Measurements from ENCODE around the gene RTN4R.

The RTN4R gene

GRCh38 chr22:20201837-20202392 lies 66.2 kb downstream of the RTN4R start:
- no peak for DNase-seq (ENCODE audit: low read depth)

GRCh38 chr22:20199906-20200305 lies 68.2 kb downstream of the RTN4R start:
- DNase-seq (ENCODE audit: low read depth), result no peak

GRCh38 chr22:20199413-20199842 lies 68.7 kb downstream of the RTN4R start:
- DNase-seq (ENCODE audit: low read depth), result no peak

GRCh38 chr22:20198557-20199319 lies 69.4 kb downstream of the RTN4R start:
- no peak for DNase-seq (ENCODE audit: low read depth)

GRCh38 chr22:20197407-20198030 lies 70.6 kb downstream of the RTN4R start:
- no peak for DNase-seq (ENCODE audit: low read depth)

GRCh38 chr22:20196094-20196842 lies 71.8 kb downstream of the RTN4R start:
- no peak for DNase-seq (ENCODE audit: low read depth)

GRCh38 chr22:20194681-20195593 lies 73.2 kb downstream of the RTN4R start:
- DNase-seq (ENCODE audit: low read depth), result no peak

GRCh38 chr22:20193761-20194494 lies 74.2 kb downstream of the RTN4R start:
- DNase-seq (ENCODE audit: low read depth), result no peak

GRCh38 chr22:20192972-20193760 lies 75.0 kb downstream of the RTN4R start:
- DNase-seq (ENCODE audit: low read depth), result no peak

GRCh38 chr22:20192293-20192971 lies 75.7 kb downstream of the RTN4R start:
- DNase-seq (ENCODE audit: low read depth), result no peak

GRCh38 chr22:20191803-20192202 lies 76.3 kb downstream of the RTN4R start:
- no peak for DNase-seq (ENCODE audit: low read depth)
